Keratinocyte (primary cell): ENCODE data around the gene TDP1.

ENCODE experiments used
- CTCF ChIP-seq, 3 experiments: IDR thresholded peaks in 1 of 3; conservative IDR thresholded peaks in 1 of 3; optimal IDR thresholded peaks in 1 of 3; 2 replicates in 2 of 3; 3 replicates in 1 of 3; pipeline versions ENCODE3 to v1.5.1; 2011; ENCODE audit warnings: low read length in 3 of 3, mild to moderate bottlenecking in 3 of 3, moderate library complexity in 2 of 3, control low read depth in 1 of 3, inconsistent platforms in 1 of 3; ENCODE audit not compliant: insufficient read depth in 2 of 3; ENCODE audit errors: extremely low read depth in 1 of 3
- EZH2 ChIP-seq: IDR thresholded peaks from one replicate; pipeline ENCODE4 v1.6.1; 2012; ENCODE audit warnings: inconsistent platforms, mild to moderate bottlenecking, low read length, moderate library complexity

GRCh38 chr14:89910691-89911009 is 45.1 kb upstream of the TDP1 start:
- no peak for TF ChIP-seq CTCF (optimal IDR thresholded peaks at IDR 0.05 in 1 of 3, IDR thresholded peaks at IDR 0.05 in 1 of 3, conservative IDR thresholded peaks at IDR 0.05 in 1 of 3; ENCODE audit: extremely low read depth in 1 of 3, insufficient read depth in 2 of 3, low read length in 3 of 3)
- TF ChIP-seq EZH2: no peak
